Mucosa of descending colon (tissue), 3 donors: ENCODE measurements around the gene PHF12. TPM values are rescaled to one million over a fixed set of nuclear protein-coding genes. Genes with fewer than 3 reads are reported as not detected.

Experiments
- ATAC-seq: fragments of 200-7000 bp; cut with Tn5 transposase; one replicate; pipeline ENCODE4 v1.9.1; 2020; ENCODE audit warnings: mild to moderate bottlenecking, moderate library complexity
- DNase-seq, 3 donors: peaks; one replicate each; pipeline ENCODE4 v3.0.0-alpha.2; 2020
- H3K36me3 ChIP-seq: fragments of 200-600 bp; one replicate; pipeline ENCODE4 v1.8.0; 2021; ENCODE audit warnings: low read depth, mild to moderate bottlenecking
- H3K4me1 ChIP-seq: fragments of 200-600 bp; one replicate; pipeline ENCODE4 v1.8.0; 2021; ENCODE audit warnings: low read depth, mild to moderate bottlenecking
- H3K4me3 ChIP-seq: fragments of 200-600 bp; one replicate; pipeline ENCODE4 v1.8.0; 2021; ENCODE audit warnings: mild to moderate bottlenecking
- H3K9me3 ChIP-seq: fragments of 200-600 bp; one replicate; pipeline ENCODE4 v1.8.0; 2021; ENCODE audit warnings: mild to moderate bottlenecking
- intact Hi-C, 2 donors: fragments of 100-400 bp; cut with DNase I in 1 of 2; cut with micrococcal nuclease in 1 of 2; formaldehyde crosslinking; loops; one replicate each; pipeline versions ENCODE4 v1.11.0 to v1.11.1; 2022; cut with DNase I, micrococcal nuclease
- total RNA-seq, 3 donors: library from RNA; stranded (reverse); fragmentation: NEBNext Ultra II Directional in 2 of 3; extraction: Animal tissue kit (Norgen Biotek cat#: 25700) in 2 of 3; gene quantifications; one replicate each; pipeline versions ENCODE4 v1.2.1 to v1.2.4, GENCODE V29; 2021 to 2023
- TF ChIP-seq, protein P1 (sequence below): fragments of 200-600 bp; IDR thresholded peaks from one replicate; pipeline ENCODE4 v1.8.0; 2022; ENCODE audit warnings: antibody characterized with exemption, mild to moderate bottlenecking
- donor health status: DM: no; HTN: no; CAD: no; lungs with moderate emphysema.
- donor health status: DM: no; HTN: no; CAD: no.
- donor health status: DM: no; HTN: yes; CAD: no.

Gene PHF12
- total RNA-seq, 3 donors from 2014 or later: 35.9 to 59.7 (median 39.2) TPM

DNA sequence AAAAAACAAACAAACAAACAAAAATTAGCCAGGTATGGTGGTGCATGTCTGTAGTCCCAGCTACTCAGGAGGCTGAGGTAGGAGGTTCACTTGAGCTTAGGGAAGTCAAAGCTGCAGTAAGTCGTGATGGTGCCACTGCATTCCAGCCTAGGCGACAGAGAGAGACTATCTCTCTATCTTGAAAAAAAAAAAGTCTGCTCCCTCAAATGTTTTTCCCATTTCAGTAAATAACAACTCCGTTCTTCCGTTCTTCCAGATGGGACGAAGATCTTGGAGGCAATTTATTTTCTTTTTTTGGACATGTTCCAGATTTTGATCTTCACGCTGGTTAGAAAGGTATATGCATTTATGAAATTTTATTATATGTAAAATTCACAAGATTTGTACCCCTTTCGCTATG is 77.5 kb downstream of the PHF12 start:
- no peak for ATAC-seq
- intact Hi-C loops: no loop called here
- no peak for DNase-seq
- Histone ChIP-seq H3K4me1 (no peaks in the 10 kb centered on the region), H3K4me3 (no peak overlapping the region), H3K36me3 (no peaks in the 10 kb centered on the region), H3K9me3 (no peaks in the 10 kb centered on the region)
- TF ChIP-seq, protein P1, sequence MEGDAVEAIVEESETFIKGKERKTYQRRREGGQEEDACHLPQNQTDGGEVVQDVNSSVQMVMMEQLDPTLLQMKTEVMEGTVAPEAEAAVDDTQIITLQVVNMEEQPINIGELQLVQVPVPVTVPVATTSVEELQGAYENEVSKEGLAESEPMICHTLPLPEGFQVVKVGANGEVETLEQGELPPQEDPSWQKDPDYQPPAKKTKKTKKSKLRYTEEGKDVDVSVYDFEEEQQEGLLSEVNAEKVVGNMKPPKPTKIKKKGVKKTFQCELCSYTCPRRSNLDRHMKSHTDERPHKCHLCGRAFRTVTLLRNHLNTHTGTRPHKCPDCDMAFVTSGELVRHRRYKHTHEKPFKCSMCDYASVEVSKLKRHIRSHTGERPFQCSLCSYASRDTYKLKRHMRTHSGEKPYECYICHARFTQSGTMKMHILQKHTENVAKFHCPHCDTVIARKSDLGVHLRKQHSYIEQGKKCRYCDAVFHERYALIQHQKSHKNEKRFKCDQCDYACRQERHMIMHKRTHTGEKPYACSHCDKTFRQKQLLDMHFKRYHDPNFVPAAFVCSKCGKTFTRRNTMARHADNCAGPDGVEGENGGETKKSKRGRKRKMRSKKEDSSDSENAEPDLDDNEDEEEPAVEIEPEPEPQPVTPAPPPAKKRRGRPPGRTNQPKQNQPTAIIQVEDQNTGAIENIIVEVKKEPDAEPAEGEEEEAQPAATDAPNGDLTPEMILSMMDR: no peak

DNA sequence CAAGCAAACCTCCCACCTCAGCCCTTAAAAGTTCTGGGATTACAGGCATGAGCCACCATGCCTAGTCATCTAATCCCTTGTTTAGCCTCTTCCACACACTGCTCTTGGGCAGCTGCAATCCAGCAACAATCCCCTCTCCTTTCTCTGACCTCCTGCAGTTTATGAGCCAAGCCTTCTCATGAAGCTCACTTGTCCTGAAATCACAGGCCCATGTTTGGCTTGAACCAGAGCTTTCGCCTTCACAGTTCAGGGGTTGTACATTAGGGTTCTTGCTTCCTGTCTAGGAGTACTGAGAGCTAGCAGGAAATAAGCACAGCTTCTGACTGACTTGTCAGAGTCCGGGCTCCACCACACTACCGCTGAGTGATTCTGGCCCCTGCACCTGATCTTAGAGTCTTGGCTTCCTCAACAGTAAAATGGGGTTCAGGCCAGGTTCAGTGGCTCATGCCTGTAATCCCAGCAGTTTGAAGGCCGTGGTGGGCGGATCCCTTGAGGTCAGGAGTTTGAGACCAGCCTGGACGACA is 80.2 kb downstream of the PHF12 start:
- Histone ChIP-seq H3K36me3 (no peaks in the 10 kb centered on the region), H3K9me3 (no peaks in the 10 kb centered on the region), H3K4me1 (no peaks in the 10 kb centered on the region), H3K4me3 (no peak overlapping the region)
- intact Hi-C loops: no loop called here
- peak; percentile 76 for ATAC-seq
- TF ChIP-seq, protein P1: no peak
- DNase-seq: no peak

DNA sequence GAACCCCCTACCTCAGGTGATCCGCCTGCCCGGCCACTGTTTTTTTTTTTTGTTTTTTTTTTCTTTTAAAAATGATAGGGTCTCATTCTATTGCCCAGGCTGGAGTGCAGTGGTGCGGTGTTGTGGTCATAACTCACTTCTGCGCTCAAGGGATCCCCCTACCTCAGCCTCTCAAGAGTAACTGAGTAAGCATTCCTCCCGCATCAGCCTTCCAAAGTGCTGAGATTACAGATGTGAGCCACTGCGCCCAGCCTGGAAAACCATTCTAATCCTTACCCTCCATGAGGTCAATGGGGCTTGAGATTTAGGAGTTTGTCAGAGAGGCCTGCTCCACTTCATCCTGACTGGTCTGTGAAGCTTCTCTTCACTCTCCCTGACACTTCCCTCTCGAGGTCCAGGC is 84.0 kb downstream of the PHF12 start:
- ATAC-seq: no peak
- DNase-seq: no peak
- Histone ChIP-seq H3K9me3 (no peaks in the 10 kb centered on the region), H3K4me1 (no peaks in the 10 kb centered on the region), H3K4me3 (no peak overlapping the region), H3K36me3 (no peaks in the 10 kb centered on the region)
- intact Hi-C loops: no loop called here
- TF ChIP-seq, protein P1: no peak

DNA sequence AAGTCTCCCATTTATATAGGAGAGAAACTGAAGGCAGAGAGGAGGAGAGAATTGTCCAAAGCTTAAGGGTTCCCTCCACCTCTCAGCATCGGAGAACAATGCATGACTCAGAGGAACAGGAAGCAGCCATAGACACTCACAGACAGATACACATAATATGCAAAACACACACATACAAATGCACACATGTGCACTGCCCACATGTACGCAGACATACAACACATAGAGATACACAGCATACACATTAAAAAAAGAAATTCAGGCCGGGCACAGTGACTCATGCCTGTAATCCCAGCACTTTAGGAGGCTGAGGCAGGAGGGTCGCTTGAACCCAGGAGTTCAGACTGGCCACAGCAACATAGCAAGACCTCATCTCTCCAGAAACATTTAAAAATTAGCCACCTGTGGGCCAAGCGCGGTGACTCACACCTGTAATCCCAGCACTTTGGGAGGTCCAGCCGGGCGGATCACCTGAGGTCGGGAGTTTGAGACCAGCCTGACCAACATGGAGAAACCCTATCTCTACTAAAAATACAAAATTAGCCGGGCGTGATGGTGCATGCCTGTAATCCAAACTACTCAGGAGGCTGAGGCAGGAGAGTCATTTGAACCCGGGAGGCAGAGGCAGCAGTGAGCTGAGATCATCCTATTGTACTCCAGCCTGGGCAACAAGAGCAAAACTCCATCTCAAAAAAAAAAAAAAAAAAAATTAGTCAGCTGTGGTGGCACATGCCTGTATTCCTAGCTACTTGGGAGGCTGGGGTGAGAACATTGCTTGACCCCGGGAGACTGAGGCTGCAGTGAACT is 85.2 kb downstream of the PHF12 start:
- peaks cover 5% of the 10 kb centered on the region for H3K4me1 ChIP-seq
- no peaks in the 10 kb centered on the region for H3K36me3 ChIP-seq
- peak; percentile 63 for ATAC-seq
- TF ChIP-seq, protein P1: no peak
- intact Hi-C loops: no loop called here
- no peak for DNase-seq
- no peak overlapping the region for H3K4me3 ChIP-seq
- H3K9me3 ChIP-seq: no peaks in the 10 kb centered on the region

DNA sequence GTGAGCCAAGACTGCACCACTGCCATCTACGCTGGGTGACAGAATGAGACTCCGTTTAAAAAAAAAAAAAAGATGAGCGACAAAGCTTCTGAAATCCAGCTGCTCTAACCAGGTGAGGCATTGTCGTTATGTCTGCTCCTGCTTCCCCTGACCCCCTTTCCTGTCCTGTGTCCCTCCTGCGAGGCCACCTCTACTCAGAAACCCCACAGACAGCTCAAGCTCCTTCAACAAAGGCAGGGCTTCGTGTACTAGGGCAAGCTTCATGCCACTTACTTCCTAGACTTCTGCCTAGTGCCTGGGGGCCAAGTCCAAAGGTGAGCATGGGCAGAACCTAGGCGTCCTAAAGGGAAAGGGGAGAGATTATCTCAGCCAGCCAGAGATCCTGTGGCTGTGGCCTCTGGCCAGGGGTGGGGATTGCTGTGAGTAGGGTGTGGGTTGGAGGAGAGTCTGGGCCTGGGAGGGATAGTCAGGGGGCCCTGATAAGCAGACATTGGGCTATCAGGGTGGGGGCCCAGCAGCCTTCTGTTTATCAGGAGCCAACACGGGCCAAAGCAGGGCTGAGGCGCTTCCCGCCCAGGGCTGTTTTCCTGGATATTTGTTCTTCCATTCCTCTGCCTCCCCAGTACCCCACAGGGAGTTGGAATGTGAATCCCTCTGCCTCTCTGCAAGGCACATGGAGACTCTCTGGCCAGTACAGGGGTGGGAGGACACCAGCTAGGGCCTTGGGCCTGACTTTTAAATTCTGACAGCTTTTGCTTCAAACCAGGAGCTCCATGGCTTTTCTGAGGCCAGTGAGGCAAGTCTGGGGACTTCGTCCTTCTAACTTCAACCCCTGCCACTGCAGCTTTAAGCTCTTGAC is 86.1 kb downstream of the PHF12 start:
- TF ChIP-seq, protein P1: no peak
- DNase-seq: peak; percentile 80 to 81 (median 80)
- H3K9me3 ChIP-seq: no peaks in the 10 kb centered on the region
- intact Hi-C loops: no loop called here
- ATAC-seq: peak; percentile 95
- H3K36me3 ChIP-seq: no peaks in the 10 kb centered on the region
- no peak overlapping the region for H3K4me3 ChIP-seq
- peaks cover 5% of the 10 kb centered on the region for H3K4me1 ChIP-seq
